Brain microvascular endothelial cell (primary cell): Measurements from ENCODE around the gene INTU.

Experiments used
- DNase-seq: peaks from one replicate; pipeline ENCODE4 v3.0.0-alpha.2; 2020
- H3K27ac ChIP-seq: fragments of 250-450 bp; sonication (Bioruptor Pico); 2 replicates; pipeline ENCODE4 v1.5.1; 2020; ENCODE audit warnings: mild to moderate bottlenecking, moderate library complexity
- H3K27me3 ChIP-seq: fragments of 250-450 bp; sonication (Bioruptor Pico); replicated peaks from 2 replicates; pipeline ENCODE4 v1.5.1; 2020; ENCODE audit warnings: mild to moderate bottlenecking
- H3K36me3 ChIP-seq: fragments of 250-450 bp; sonication (Bioruptor Pico); replicated peaks from 2 replicates; pipeline ENCODE4 v1.5.1; 2020; ENCODE audit warnings: mild to moderate bottlenecking
- H3K4me3 ChIP-seq: 2 replicates; pipeline ENCODE4 v1.5.1; 2011; ENCODE audit warnings: low read depth, mild to moderate bottlenecking, control low read depth, low read length, moderate library complexity
- in situ Hi-C: cut with HindIII; loops from 2 replicates; pipeline ENCODE4 v1.10.0; 2017; ENCODE audit warnings: low sequenced_read_pairs, low pct_ligation_motif_present
- TF ChIP-seq, protein P1 (sequence below): IDR thresholded peaks from 2 replicates; pipeline ENCODE4 v1.5.1; 2011; ENCODE audit warnings: low read depth, mild to moderate bottlenecking, moderate library complexity, low read length, control low read depth, inconsistent platforms; ENCODE audit errors: missing control alignments

INTU gene

DNA sequence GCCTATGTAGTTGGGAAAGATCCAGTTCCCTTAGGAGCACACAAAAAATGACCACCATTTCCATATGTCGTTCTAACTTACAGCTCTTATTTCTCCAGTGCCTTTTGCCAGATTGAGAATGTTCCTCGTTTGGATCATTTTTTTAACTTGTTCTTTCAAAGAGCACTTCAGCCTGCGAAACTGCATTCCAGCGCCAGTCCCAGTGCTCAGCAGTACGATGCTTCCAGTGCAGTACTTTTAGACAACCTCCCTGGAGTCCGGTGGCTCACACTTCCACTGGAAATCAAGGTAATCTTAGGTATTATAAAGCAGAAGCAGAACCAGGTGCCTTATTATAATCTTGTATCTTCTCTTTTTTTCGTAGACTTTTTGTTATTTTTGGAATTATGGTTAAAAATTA lies 54.8 kb downstream of the INTU start:
- Histone ChIP-seq H3K4me3 (no peak overlapping the region), H3K27ac (no peak overlapping the region), H3K36me3 (no peaks in the 10 kb centered on the region), H3K27me3 (no peaks in the 10 kb centered on the region)
- TF ChIP-seq, protein P1, sequence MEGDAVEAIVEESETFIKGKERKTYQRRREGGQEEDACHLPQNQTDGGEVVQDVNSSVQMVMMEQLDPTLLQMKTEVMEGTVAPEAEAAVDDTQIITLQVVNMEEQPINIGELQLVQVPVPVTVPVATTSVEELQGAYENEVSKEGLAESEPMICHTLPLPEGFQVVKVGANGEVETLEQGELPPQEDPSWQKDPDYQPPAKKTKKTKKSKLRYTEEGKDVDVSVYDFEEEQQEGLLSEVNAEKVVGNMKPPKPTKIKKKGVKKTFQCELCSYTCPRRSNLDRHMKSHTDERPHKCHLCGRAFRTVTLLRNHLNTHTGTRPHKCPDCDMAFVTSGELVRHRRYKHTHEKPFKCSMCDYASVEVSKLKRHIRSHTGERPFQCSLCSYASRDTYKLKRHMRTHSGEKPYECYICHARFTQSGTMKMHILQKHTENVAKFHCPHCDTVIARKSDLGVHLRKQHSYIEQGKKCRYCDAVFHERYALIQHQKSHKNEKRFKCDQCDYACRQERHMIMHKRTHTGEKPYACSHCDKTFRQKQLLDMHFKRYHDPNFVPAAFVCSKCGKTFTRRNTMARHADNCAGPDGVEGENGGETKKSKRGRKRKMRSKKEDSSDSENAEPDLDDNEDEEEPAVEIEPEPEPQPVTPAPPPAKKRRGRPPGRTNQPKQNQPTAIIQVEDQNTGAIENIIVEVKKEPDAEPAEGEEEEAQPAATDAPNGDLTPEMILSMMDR: no peak
- no peak for DNase-seq
- in situ Hi-C loops: no loop called here

DNA sequence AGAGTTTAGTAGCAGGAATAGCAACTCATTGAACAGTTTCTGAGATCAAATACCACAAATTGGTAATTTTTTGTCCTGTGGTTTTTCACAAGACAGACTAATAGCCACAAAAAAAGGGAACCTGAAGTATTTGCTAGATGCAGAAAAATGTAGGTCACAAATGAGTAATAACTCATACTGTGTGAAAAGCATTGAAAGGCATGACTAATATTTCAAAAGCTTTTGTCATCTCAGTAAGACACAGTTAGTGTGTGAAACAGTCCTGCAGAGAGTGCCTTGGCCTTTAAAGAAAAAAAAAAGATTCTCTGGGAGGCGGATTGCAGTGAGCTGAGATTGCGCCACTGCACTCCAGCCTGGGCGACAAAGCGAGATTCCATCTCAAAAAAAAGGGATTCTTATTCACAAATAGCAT lies 66.0 kb downstream of the INTU start:
- in situ Hi-C loops: no loop called here
- Histone ChIP-seq H3K27me3 (no peaks in the 10 kb centered on the region), H3K4me3 (no peak overlapping the region), H3K36me3 (no peaks in the 10 kb centered on the region), H3K27ac (peak overlapping the region; percentile 86)
- DNase-seq: peak; percentile 76
- TF ChIP-seq, protein P1: no peak

DNA sequence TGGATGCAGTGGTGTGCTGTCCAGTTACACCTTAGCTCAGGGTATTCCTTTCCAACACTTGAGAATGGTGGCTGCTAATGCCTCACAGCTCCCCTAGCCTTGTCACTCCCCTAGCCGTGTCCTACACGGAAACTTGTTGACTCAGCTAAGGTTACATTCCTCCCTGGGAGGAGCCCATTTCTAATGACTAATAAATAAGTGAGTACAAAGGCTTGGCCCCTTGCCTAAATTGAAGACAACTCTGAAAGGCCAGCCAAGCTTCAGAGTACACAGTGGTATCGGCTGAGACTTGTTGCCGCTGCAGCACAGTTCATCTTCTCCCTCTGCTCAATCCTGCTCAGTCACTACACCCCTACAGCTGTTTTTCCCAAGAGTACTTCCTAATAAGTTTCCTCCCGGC lies 76.2 kb downstream of the INTU start:
- in situ Hi-C loops: no loop called here
- H3K36me3 ChIP-seq: peaks cover 4% of the 10 kb centered on the region
- peak overlapping the region; percentile 61 for H3K27ac ChIP-seq
- TF ChIP-seq, protein P1: no peak
- DNase-seq: peak; percentile 94
- H3K4me3 ChIP-seq: no peak overlapping the region
- H3K27me3 ChIP-seq: no peaks in the 10 kb centered on the region

DNA sequence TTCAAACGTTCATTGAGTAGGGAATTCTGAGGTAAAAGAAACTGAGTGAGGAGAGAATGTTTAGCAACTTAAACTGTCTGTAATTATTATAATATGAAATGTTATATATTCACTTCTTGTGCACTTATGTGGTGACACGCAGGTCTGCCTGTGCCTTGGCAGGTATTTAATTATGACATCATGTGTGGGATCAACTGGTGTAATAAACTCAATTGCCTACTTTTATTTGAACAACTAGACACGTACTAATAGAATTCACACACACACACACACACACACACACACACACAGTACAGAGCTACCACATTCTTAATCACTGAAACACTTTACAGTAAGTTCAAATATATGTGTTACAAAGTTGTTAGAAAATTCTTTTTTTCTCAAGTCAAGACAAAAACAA lies 76.7 kb downstream of the INTU start:
- H3K36me3 ChIP-seq: peaks cover 4% of the 10 kb centered on the region
- H3K27ac ChIP-seq: peak overlapping the region; percentile 61
- H3K4me3 ChIP-seq: no peak overlapping the region
- DNase-seq: peak; percentile 67
- no peaks in the 10 kb centered on the region for H3K27me3 ChIP-seq
- TF ChIP-seq, protein P1: no peak
- in situ Hi-C loops: no loop called here

DNA sequence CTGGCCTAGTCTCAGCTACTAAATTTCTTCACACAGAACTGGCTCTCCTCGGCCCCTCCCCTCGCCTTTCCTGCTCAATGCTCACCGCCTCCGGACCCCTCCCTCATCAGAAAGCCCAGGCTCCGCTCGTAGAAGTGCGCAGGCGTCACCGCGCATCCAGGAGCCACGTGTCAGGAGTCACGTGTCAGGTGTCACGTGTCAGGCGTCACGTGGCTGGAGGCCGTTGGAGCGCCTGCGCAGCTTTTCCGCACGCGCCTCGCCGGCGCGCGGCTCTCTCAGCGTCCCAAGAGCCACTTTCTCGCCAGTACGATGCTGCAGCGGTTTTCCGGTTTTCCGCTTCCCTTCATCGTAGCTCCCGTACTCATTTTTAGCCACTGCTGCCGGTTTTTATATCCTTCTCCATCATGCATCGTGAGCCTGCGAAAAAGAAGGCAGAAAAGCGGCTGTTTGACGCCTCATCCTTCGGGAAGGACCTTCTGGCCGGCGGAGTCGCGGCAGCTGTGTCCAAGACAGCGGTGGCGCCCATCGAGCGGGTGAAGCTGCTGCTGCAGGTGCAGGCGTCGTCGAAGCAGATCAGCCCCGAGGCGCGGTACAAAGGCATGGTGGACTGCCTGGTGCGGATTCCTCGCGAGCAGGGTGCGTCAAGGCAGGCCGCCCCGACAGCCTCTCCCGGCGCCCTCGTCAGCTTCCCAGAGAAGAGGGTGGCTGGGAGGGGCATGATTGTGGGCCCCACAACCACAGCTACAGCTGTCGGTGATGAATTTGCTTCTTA lies 97.6 kb downstream of the INTU start, which contains the start of gene SLC25A31:
Gene SLC25A31, plus strand, starts transcription at position 259 of the 772 bp plus-strand sequence. Its CDS starts 146 bp downstream, at position 405.
- no peak for DNase-seq
- Histone ChIP-seq H3K4me3 (no peak within 1 kb of the TSS), H3K36me3 (no peaks in the 10 kb centered on the region), H3K27ac (no peak within 1 kb of the TSS), H3K27me3 (no peaks in the 10 kb centered on the region)
- TF ChIP-seq, protein P1: no peak
- in situ Hi-C loops: loop anchor here (25.0 kb wide), 1 partner anchor 118 kb away; no protein-coding TSS in a partner anchor
